Stimulated activated CD8-positive, alpha-beta memory T cell treated with anti-CD3 and anti-CD28 coated beads, Interleukin-2, amount 100 ng/mL, for 1 hour (primary cell): ENCODE measurements around the gene H19.

Experiments
- DNase-seq, 2 donors: peaks; one replicate each; pipeline ENCODE4 v3.0.0-alpha.2; 2020; ENCODE audit warnings: low read depth in 2 of 2

H19 gene

GRCh38 chr11:1997755-1998154 lies at the start of gene H19:
Gene H19, minus strand, starts transcription at chr11:1997842.
- DNase-seq = no peak

DNA sequence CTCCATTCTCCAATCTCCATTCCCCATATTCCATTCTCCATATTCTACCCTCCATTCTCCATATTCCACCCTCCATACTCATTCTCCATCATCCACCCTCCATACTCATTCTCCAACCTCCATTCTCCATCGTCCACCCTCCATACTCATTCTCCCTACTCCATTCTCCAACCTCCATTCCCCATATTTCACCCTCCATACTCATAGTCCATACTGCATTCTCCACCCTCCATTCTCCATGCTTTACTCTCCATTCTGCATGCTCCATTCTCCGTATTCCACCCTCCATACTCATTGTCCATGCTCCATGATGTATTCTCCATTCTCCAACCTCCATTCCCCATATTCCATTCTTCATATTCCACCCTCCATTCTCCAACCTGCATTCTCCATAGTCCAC lies 44.3 kb upstream of the H19 start:
- no peak for DNase-seq

GRCh38 chr11:2041153-2041552 lies 43.5 kb upstream of the H19 start:
- DNase-seq = no peak

- no peak for DNase-seq
Observed at GRCh38 chr11:2039198-2039759, 41.6 kb upstream of the H19 start.

GRCh38 chr11:2036863-2037486 lies 39.3 kb upstream of the H19 start:
- no peak for DNase-seq

DNA sequence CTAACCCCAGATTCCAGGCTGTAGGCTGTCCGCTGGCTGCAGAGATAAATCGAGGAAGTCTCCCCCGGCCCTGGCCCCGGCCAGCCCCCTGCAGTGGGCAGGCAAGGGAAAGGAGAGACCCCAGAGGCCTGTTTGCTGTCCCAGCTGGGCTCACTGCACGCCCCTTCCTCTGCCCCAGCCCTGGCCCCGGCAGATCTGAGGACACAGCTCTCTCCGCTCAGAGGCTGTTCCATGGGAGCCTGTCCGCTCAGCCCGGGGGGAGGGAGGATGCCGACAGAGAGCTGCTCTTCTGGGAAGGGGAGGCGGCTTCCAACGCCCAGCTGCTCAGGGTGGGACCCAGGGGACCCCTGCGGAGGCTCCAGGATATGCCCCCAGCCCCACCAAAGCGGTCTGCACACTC lies 37.7 kb upstream of the H19 start:
- DNase-seq = no peak

DNA sequence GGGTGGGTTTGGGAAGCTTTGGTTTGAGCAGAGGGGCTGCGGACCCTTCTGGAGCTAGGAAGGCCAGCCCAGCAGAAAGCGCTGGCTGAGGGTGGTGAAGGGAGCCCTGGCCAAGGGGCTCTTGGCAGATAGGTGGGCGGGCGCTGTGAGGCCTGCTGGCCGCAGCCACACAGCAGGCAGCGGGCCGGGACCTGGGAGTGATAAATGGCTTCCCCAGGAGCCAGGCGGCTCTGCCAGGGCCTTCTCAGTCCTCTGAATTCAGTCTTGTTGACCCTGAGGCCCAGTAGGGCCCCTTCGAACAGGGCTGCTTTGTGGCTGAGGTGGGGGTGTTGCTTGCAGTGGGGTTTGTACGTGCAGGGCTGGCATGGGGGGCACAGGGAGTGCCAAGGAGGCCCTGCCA lies 33.4 kb upstream of the H19 start:
- DNase-seq = no peak

DNA sequence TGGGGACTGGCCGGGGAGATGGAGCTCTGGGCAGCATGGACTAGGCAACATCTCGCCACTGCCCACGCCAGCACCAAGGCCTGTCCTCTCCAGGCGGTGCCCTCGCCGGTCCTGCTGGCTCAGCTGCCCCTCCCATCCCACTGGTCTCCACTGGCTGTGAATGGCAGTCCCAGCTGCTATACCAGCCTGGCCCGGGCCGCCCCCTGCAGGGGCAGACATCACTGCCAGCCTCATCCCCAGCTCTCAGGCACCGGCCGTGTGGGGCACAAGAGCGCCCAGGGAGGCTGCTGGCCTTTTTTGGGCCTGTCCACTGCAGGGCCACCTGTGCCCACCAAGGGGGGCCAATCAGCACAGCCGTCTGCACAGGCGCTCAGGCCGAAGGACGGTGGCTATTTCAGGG lies 30.1 kb upstream of the H19 start:
- DNase-seq = no peak

DNA sequence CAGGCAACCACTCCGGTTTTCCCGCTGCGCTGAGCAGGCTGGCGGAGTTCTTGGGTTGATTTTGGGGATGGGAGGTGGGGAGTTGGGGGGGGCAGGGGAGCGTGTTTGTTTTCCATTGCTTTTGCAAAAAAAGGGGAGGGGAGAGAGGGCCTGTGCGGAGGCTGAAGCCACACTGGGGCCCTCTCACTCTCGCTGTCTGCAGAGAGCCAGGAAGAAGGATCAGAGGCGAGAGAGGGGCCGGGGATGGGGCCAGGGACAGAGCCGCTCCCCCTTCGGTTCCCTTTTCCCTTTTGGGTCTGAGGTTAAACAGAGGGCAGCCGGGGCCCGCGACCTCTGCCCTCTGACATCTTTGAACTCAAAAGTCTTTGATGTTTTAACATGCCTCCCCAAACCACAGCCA lies 17.4 kb upstream of the H19 start:
- no peak for DNase-seq

- no peak for DNase-seq
Observed at GRCh38 chr11:2012440-2012839, 14.8 kb upstream of the H19 start.

DNA sequence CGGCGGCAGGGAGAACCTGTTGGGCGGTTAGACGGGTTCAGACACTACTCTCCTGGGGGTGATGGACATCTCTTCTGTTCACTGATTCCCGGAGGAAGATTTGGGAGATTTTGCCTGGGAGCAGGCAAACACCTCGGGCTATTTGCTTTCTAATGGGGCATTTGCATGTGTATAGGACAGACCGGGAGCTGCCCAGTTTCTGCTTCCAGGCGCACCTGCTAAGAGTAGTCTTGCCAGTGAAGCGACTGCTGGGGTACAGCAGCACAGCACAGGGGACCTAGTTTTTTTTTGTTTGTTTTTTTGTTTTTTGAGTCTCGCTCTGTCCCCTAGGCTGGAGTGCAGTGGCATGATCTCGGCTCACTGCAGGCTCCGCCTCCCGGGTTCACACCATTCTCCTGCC lies 6.8 kb upstream of the H19 start:
- no peak for DNase-seq

GRCh38 chr11:2002807-2003206 lies 5.2 kb upstream of the H19 start:
- no peak for DNase-seq

DNA sequence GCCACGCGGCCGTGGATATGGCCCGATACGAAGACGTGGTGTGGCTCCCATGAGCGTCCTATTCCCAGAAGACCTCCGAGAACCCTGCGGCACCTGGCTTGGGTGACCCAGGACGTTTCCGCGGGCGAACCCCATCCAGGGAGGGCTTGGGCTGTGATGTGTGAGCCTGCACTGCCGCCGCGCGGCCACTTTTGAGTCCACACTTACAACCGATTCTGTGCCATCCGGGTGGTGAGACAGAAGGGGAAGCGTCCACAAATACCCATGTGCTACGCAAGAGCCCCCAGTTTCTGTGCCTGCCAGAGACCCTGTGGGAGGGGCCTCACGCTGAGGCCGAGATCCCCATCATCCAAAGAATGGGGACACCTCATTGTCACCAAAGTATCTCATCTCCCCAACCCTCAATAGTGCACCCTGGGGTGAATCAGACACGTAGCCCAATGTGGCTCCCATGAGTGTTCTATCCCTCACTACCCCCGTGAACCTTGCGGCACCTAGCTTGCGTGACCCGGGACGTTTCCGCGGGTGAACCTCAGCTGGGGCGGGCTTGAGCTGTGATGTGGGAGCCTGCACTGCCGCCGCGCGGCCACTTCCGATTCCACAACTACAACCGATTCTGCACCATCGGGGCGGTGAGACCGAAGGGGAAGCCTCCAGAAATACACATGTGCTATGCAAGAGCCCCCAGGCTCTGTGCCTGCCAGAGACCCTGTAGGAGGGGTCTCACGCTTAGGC lies 4.6 kb upstream of the H19 start:
- no peak for DNase-seq

- no peak for DNase-seq
Observed at GRCh38 chr11:1998861-1999260, 1.2 kb upstream of the H19 start.

GRCh38 chr11:1998290-1998689 lies 648 bp upstream of the H19 start:
- no peak for DNase-seq

- DNase-seq = no peak
Observed at GRCh38 chr11:1994121-1994520, 3.5 kb downstream of the H19 start.

DNA sequence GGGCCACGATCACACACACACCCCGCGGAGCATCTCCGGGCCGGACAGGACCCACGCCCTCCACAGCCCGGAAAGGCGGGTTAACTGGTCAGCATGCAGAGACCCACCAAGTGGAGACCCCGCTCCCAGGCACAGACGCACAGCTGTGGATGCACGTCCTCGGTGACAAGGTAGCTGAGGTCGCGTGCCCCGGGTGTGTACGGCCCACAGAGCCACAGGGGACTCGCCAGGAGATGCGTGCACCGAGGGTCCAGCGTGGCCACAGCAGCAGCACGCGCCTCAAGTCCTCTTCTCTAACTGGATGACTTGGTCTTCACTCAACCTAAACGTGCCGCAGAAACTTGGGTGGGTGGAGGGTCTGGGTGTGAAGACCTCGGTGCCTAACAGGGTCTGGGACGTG lies 5.5 kb downstream of the H19 start:
- DNase-seq = no peak

- no peak for DNase-seq
Observed at GRCh38 chr11:1990872-1991578, 6.6 kb downstream of the H19 start.

DNA sequence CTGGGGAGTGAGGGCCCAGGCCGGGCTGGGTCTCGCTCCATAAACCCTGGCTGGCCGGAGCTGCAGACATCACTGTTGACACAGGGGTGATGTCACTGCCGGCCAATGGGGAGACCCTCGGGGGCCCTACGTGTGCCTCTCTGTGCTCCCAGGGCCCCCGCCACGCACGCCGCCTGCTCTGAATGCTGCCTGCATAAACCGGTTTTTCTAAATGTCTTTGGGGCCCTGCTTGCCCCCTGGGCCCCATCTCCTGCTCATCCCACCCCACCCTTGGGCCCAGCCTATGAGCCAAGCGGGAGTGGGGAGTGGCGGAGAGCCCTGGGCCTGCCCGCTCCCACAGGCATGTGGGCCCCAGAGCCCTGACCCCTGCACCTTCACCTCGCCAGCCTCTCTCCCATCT lies 7.7 kb downstream of the H19 start:
- no peak for DNase-seq

- no peak for DNase-seq
Observed at GRCh38 chr11:1988667-1989317, 8.8 kb downstream of the H19 start.

- DNase-seq = no peak
Observed at GRCh38 chr11:1988174-1988573, 9.5 kb downstream of the H19 start.

DNA sequence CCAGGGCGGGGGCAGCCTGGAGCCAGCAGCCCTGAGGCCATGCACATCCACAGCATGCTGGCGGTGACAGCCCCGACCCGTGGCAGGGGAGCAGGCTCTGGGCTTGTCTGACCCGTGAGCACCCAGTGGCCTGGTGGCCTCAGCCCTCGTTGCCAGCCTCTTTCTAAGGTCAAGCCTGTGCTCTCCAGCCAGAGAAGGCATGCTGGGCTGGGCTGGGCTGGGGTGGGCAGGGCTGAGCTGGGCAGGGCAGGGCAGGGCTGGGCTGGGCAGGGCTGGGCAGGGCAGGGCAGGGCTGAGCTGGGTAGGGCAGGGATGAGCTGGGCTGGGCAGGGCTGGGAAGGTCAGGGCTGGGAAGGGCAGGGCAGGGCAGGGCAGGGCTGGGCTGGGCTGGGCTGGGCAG lies 10.6 kb downstream of the H19 start:
- DNase-seq = no peak
